ENCODE data around the gene IKZF4.
A peak's percentile ranks its signal among the peaks of the same experiment; 100 is the strongest.
"Not testable (repeated sequence)": the region's sequence is repeated elsewhere in the genome, so short reads cannot be mapped to it uniquely, and the experiment has no call there.

The IKZF4 gene

GRCh38 chr12:56041552-56042429 lies 20.9 kb downstream of the IKZF4 start, which contains the start of gene RPS26:
Gene RPS26 (plus strand): TSS chr12:56041918. CDS start chr12:56042167, 249 bp downstream.
- DNase-seq = peak; percentile 99

- not testable (repeated sequence) for DNase-seq
Measured at GRCh38 chr12:56042430-56042813, 21.6 kb downstream of the IKZF4 start.

- DNase-seq = no peak
Measured at GRCh38 chr12:56042843-56043242, 22.0 kb downstream of the IKZF4 start.

- no peak for DNase-seq
Measured at GRCh38 chr12:56046027-56046780, 25.4 kb downstream of the IKZF4 start.

GRCh38 chr12:56053407-56053893 lies 32.6 kb downstream of the IKZF4 start:
- DNase-seq = no peak

- not testable (repeated sequence) for DNase-seq
Measured at GRCh38 chr12:56059964-56060363, 39.1 kb downstream of the IKZF4 start.

GRCh38 chr12:56061982-56062381 lies 41.1 kb downstream of the IKZF4 start:
- no peak for DNase-seq

- no peak for DNase-seq
Measured at GRCh38 chr12:56062996-56063395, 42.2 kb downstream of the IKZF4 start.

GRCh38 chr12:56071648-56072047 lies 50.8 kb downstream of the IKZF4 start:
- no peak for DNase-seq

GRCh38 chr12:56074396-56074795 lies 53.6 kb downstream of the IKZF4 start:
- DNase-seq = no peak

- DNase-seq = not testable (repeated sequence)
Measured at GRCh38 chr12:56077966-56078365, 57.1 kb downstream of the IKZF4 start.

GRCh38 chr12:56078427-56078826 lies 57.6 kb downstream of the IKZF4 start:
- no peak for DNase-seq

GRCh38 chr12:56078931-56079722 lies 58.3 kb downstream of the IKZF4 start:
- peak; percentile 89 for DNase-seq

- peak; percentile 80 for DNase-seq
Measured at GRCh38 chr12:56079723-56080555, 59.1 kb downstream of the IKZF4 start, which contains the start of gene ERBB3. Gene ERBB3 (plus strand): TSS chr12:56080165. CDS start chr12:56080301, 136 bp downstream.

GRCh38 chr12:56080556-56081138 lies 59.8 kb downstream of the IKZF4 start:
- no peak for DNase-seq

- DNase-seq = peak; percentile 61
Measured at GRCh38 chr12:56081393-56082347, 60.8 kb downstream of the IKZF4 start.

- DNase-seq = no peak
Measured at GRCh38 chr12:56082382-56082781, 61.5 kb downstream of the IKZF4 start.

GRCh38 chr12:56082967-56083366 lies 62.1 kb downstream of the IKZF4 start:
- no peak for DNase-seq

- DNase-seq = no peak
Measured at GRCh38 chr12:56084958-56085543, 64.2 kb downstream of the IKZF4 start.

- DNase-seq = no peak
Measured at GRCh38 chr12:56086096-56086495, 65.3 kb downstream of the IKZF4 start.

All from right hindlimb (tissue), 1 donor.